Coronary artery (tissue), 2 donors: Measurements from ENCODE around the gene FHIT.

Experiments
- DNase-seq: peaks from one replicate; pipeline ENCODE4 v3.0.0-alpha.2; 2017; ENCODE audit warnings: low spot score
- H3K27ac ChIP-seq, 2 donors: fragments of 200-600 bp; sonication (generic); one replicate each; pipeline ENCODE4 v1.5.1; 2016 to 2019
- H3K4me3 ChIP-seq: fragments of 200-600 bp; sonication (generic); 2 replicates; pipeline ENCODE4 v1.5.1; 2016; ENCODE audit warnings: mild to moderate bottlenecking, moderate library complexity
- TF ChIP-seq, protein P1 (sequence below): fragments of 200-600 bp; sonication (generic); IDR thresholded peaks from one replicate; pipeline ENCODE4 v1.5.1; 2019; ENCODE audit warnings: antibody characterized with exemption

Gene FHIT

DNA sequence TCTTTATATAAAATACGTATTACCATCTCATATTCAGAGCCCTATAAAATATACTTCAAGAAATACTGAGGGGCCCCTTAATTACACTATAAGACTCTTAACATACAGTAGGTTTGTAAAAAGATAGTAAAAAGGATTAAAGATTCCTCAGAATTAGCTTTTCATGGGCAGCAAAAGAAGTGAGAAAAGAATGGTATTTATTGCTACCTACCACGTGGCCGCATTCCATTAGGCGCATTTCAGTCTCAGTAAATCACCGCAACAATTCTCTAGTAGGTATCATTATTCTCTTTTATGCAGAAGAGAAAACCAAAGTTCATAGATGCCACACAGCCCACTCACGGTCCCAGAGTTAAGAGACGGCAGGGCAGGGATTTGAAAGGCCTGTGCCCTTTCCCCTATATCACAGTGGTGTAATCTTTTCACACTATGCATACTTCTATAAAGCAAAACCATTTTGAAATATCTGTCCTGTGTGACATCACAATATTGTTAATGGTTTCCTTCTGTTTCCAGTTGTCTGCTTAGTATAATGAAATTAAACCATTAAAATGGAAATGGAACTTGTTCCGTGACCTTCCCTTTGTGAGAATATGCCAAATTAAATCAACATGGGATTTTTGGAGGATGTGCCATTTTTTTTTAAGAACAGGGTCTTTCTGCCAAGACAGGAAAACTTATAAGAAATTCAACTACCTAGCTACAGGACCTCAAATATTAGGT lies 1072.2 kb downstream of the FHIT start:
- TF ChIP-seq, protein P1, sequence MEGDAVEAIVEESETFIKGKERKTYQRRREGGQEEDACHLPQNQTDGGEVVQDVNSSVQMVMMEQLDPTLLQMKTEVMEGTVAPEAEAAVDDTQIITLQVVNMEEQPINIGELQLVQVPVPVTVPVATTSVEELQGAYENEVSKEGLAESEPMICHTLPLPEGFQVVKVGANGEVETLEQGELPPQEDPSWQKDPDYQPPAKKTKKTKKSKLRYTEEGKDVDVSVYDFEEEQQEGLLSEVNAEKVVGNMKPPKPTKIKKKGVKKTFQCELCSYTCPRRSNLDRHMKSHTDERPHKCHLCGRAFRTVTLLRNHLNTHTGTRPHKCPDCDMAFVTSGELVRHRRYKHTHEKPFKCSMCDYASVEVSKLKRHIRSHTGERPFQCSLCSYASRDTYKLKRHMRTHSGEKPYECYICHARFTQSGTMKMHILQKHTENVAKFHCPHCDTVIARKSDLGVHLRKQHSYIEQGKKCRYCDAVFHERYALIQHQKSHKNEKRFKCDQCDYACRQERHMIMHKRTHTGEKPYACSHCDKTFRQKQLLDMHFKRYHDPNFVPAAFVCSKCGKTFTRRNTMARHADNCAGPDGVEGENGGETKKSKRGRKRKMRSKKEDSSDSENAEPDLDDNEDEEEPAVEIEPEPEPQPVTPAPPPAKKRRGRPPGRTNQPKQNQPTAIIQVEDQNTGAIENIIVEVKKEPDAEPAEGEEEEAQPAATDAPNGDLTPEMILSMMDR = no peak
- no peak overlapping the region for H3K27ac ChIP-seq
- H3K4me3 ChIP-seq = no peak overlapping the region
- DNase-seq = no peak

DNA sequence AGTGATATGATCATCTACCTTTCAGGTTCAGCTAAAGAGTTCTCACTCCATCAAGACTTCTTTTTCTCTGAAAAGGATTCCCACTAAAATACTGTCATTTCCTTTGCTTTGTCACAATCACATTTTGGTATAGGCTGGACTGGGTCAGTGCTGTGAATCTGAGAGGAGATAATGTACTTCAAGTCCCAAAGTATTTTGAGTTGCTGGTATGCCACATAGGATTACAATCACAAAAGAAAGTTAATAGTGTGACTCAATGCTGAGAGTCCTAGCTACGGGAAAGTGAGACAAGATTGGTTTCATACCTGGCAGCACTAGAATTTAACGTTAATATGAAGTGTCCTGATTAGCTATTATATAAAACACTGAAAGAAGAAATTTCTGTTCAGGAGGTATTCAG lies 1073.5 kb downstream of the FHIT start:
- no peak overlapping the region for H3K27ac ChIP-seq
- TF ChIP-seq, protein P1 = no peak
- no peak overlapping the region for H3K4me3 ChIP-seq
- no peak for DNase-seq

DNA sequence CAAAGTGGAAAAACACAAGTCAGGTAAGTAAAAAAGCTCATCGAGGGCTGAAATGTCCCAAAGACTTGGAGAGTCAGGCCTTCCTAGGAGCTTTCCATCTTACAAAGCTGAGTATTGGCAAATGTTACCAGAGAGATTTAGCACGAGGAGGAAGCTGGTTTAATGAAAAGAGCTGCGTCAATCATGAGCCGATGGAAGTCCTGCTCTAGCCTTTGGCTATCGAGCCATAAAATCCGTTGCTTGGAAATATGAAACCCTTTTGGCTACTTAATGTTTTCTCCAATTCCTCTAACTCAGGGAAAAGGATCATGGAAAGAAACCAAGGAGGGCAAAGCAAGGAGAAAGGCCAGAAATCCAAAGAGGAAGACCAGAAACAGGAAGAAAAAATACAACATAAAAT lies 1074.6 kb downstream of the FHIT start:
- TF ChIP-seq, protein P1 = no peak
- H3K4me3 ChIP-seq = no peak overlapping the region

DNA sequence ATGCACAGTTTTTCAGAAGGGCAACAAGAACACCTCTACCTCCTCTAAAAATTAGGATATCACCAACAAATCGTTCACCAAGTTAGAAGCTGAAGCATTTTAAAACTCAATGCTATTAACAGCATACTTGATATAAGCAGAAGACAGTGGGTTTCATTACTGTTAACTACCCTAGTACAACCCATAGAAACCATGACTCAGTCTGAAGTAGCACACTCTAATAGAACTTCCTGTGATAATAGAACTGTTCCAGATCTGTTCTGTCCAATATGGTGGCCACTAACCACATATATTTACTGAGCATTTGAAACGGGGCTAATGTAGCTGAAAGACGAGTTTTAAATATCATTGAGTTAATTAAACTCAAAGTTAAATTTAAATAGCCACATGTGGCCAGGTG lies 1075.6 kb downstream of the FHIT start:
- no peak for DNase-seq
- Histone ChIP-seq H3K4me3 (no peak overlapping the region), H3K27ac (no peak overlapping the region)
- TF ChIP-seq, protein P1 = no peak

More for the DNA sequence above, 1074.6 kb downstream of the FHIT start:
- DNase-seq = no peak
- H3K27ac ChIP-seq = no peak overlapping the region

DNA sequence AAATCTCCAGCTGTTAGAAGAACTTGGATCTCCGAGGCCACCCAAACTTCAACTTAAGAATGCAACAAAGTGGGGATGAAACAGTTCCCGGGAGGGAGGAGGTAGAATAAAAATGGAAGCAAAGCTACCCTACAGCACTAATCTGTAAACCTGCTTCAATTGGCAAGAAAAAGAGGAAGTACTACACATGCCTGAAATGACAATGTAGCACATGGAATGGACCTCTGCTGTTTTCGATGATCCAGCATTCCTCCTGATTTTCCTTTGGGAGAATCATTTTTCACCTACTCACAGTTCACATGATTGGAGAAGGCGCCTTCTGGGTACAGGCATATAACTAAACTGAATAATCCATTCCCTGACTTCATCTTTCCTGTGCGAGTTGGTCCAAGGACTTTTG lies 1081.5 kb downstream of the FHIT start:
- TF ChIP-seq, protein P1 = no peak
- Histone ChIP-seq H3K27ac (no peak overlapping the region), H3K4me3 (no peak overlapping the region)
- DNase-seq = no peak

DNA sequence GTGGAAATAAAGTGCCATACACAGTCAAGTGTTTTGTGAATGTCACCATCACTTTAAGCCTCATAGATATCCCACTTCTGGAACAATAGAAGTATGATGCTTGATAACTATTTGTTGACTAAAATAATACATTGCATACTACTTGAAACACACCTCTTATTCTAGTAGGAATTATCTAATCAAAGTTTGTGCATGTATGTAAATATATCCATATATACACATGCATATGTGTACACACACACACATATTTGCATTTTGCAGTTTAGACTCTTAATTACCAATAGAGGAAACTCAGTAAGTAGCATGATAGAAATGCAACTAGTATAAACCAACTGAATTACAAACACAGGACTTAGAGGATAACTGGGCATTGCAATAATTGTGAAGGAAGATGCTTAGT lies 1084.1 kb downstream of the FHIT start:
- TF ChIP-seq, protein P1 = no peak
- no peak for DNase-seq
- Histone ChIP-seq H3K27ac (no peak overlapping the region), H3K4me3 (no peak overlapping the region)
